Muscle layer of duodenum (tissue), 2 donors: ENCODE measurements around the gene PQBP1.
"Not testable (repeated sequence)": the region's sequence is repeated elsewhere in the genome, so short reads cannot be mapped to it uniquely, and the experiment has no call there.

Experiments
- H3K27ac ChIP-seq: one replicate; pipeline ENCODE4 v1.7.0; 2013; ENCODE audit warnings: mild to moderate bottlenecking, low read length
- H3K27me3 ChIP-seq: one replicate; pipeline ENCODE4 v1.7.0; 2013; ENCODE audit warnings: low read depth, mild to moderate bottlenecking, control low read depth, low read length
- H3K36me3 ChIP-seq, 2 donors: one replicate each; pipeline ENCODE4 v1.7.0; 2013; ENCODE audit warnings: low read length in 2 of 2, control low read depth in 1 of 2, mild to moderate bottlenecking in 1 of 2; ENCODE audit not compliant: insufficient read depth in 2 of 2, control insufficient read depth in 1 of 2
- H3K4me1 ChIP-seq, 2 donors: one replicate each; pipeline ENCODE4 v1.7.0; 2013; ENCODE audit warnings: low read length in 2 of 2, mild to moderate bottlenecking in 2 of 2, control low read depth in 1 of 2, moderate library complexity in 1 of 2; ENCODE audit not compliant: insufficient read depth in 2 of 2, control insufficient read depth in 1 of 2
- H3K4me3 ChIP-seq, 2 donors: one replicate each; pipeline ENCODE4 v1.7.0; 2013; ENCODE audit warnings: low read length in 2 of 2, low read depth in 1 of 2, mild to moderate bottlenecking in 1 of 2
- H3K9me3 ChIP-seq, 2 donors: one replicate each; pipeline ENCODE4 v1.7.0; 2013; ENCODE audit warnings: low read length in 2 of 2, control low read depth in 1 of 2, mild to moderate bottlenecking in 1 of 2; ENCODE audit not compliant: control insufficient read depth in 1 of 2
- donor health status: healthy.

PQBP1 gene

DNA sequence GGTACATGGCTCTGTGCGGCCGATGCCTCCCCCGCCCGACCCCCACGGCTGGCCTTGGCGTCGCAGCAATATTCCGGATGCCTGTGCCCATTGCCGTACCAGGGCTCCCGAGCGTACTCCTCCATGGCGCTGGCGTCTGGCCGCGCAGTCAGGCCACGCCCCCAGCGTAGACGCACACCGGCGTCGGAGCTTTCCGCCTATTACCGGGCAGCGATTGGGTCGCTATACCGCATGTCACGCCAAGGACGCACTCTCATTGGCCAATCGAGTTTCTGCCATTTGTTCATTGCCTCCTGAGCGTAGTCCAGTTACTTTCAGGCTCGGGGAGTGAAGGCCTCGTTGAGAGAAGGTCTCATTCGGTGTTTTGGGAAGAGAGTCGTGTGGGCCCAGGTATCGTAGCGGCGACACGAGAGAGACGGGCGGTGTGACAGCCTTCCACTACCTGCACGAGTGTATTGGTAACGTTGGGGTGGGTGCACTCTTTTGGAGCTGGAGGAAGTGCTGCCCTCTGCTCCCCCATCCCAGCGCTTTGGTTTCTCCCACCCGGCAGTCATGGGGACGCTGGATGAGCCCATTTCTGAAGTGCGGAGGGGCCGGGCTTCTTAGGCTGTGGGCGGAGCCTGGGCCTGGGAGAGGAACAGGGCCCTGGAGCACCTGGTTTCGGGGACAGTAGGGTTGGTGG is at the start of gene PQBP1, which contains the start of gene TIMM17B:
PQBP1 (plus strand) TSS at position 306 of the 682 bp plus-strand sequence. CDS start 580 bp downstream, outside the sequence.
TIMM17B (minus strand) TSS at position 144 of the 682 bp plus-strand sequence; CDS start at position 125, 19 bp downstream.
- peaks cover 0 to 30% of the 10 kb centered on the region in 2 donors for H3K36me3 ChIP-seq
- peaks cover 0 to 8% of the 10 kb centered on the region in 2 donors for H3K4me1 ChIP-seq
- peak within 1 kb of the TSS; percentile 91 for H3K27ac ChIP-seq
- peak within 1 kb of the TSS; percentile 70 to 80 for H3K4me3 ChIP-seq
- no peaks in the 10 kb centered on the region for H3K27me3 ChIP-seq
- no peaks in the 10 kb centered on the region for H3K9me3 ChIP-seq

DNA sequence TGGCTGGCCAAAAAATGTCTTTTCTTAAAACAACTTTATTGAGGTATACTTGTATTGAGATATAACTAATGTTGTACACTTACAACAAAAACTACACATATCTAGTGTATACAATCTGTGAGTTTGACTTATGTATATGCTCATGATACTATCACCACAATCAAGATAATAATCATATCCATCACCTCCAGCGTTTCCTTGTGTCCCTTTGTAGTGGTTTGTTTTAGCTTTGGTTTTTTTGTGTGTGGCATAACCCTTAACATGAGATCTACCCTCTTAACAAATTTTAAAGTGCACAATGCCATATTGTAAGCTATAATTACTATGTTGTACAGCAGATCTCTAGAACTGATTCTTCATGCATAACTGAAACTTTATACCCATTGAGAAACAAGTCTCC is 48.9 kb upstream of the PQBP1 start:
- Histone ChIP-seq H3K4me1 (no peaks in the 10 kb centered on the region), H3K36me3 (no peaks in the 10 kb centered on the region), H3K4me3 (no peak overlapping the region), H3K27ac (no peak overlapping the region), H3K9me3 (no peaks in the 10 kb centered on the region), H3K27me3 (no peaks in the 10 kb centered on the region)

GRCh38 chrX:48852857-48853256 is 44.9 kb upstream of the PQBP1 start:
- no peak overlapping the region for H3K4me3 ChIP-seq
- no peak overlapping the region for H3K27ac ChIP-seq
- H3K27me3 ChIP-seq = no peaks in the 10 kb centered on the region
- no peaks in the 10 kb centered on the region for H3K9me3 ChIP-seq
- H3K4me1 ChIP-seq = no peaks in the 10 kb centered on the region
- no peaks in the 10 kb centered on the region for H3K36me3 ChIP-seq

GRCh38 chrX:48853494-48853893 is 44.2 kb upstream of the PQBP1 start:
- H3K4me1 ChIP-seq, H3K9me3 ChIP-seq, H3K27me3 ChIP-seq, H3K4me3 ChIP-seq, H3K36me3 ChIP-seq, H3K27ac ChIP-seq: not testable (repeated sequence)

GRCh38 chrX:48854121-48854804 is 43.5 kb upstream of the PQBP1 start:
- H3K4me3 ChIP-seq = not testable (repeated sequence)

DNA sequence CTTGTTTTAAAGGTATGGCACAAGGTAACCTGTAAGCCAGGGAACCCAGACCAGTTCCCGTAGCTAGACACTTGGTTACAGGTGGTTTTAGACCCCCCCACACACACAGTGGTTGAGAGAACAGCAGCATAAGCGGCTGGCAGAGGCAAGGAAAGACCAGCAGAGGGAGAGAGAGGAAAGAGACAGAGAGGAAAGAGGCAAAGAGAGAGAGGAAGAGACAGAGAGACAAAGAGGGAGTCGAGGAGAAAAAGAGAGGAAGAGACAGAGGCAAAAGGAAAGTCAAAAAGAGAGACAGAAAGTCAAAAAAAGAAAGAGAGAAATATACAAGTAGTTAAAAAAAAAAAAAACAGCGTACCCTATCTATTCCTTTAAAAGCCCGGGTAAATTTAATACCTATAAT is 42.8 kb upstream of the PQBP1 start:
- Histone ChIP-seq H3K27ac (no peak overlapping the region), H3K27me3 (no peaks in the 10 kb centered on the region), H3K4me1 (no peaks in the 10 kb centered on the region), H3K36me3 (no peaks in the 10 kb centered on the region), H3K4me3 (no peak overlapping the region), H3K9me3 (no peaks in the 10 kb centered on the region)

More at GRCh38 chrX:48854121-48854804, 43.5 kb upstream of the PQBP1 start:
- H3K27ac ChIP-seq, H3K27me3 ChIP-seq, H3K36me3 ChIP-seq, H3K4me1 ChIP-seq, H3K9me3 ChIP-seq: not testable (repeated sequence)

DNA sequence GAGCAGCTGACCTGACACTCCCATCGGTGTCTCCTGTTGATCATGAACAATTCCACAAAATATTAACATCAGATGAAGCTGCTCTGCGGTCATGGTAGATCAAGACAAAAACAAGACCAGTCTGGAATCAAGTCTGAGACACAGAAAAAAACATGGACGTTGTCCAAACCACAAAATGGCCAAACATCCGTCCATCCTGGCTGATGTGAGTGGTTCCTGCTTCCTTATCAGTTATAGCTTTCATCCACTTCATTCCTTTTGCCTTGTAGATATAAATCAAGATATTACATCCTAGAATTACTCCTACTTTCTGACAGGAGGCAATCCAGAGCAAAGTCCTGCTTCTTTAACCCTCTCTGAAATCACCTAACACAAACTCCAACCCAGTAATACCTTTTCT is 33.5 kb upstream of the PQBP1 start:
- no peak overlapping the region for H3K27ac ChIP-seq
- no peaks in the 10 kb centered on the region for H3K36me3 ChIP-seq
- H3K27me3 ChIP-seq = no peaks in the 10 kb centered on the region
- H3K4me3 ChIP-seq = no peak overlapping the region
- no peaks in the 10 kb centered on the region for H3K9me3 ChIP-seq
- no peaks in the 10 kb centered on the region for H3K4me1 ChIP-seq

- not testable (repeated sequence) for H3K9me3 ChIP-seq, H3K36me3 ChIP-seq, H3K4me3 ChIP-seq, H3K4me1 ChIP-seq, H3K27ac ChIP-seq, H3K27me3 ChIP-seq
Observed at GRCh38 chrX:48872017-48872416, 25.7 kb upstream of the PQBP1 start.

DNA sequence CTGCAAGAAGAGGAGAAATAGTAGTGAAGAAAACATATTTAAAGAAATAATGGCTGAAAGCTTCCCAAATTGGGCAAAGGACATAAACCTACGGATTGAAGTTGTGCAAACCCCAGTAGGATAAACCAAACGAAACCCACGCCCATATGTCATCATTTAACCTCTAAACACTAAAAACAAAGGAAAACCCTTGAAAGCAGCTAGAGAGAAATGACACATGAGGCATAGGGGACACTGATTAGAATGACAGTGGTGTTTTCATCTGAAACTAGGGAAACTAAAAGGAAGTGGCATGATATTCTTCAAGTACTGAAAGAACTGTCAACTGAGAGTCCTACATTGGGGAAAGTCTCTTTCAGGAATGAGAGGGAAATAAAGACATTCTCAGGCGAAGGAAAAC is 20.8 kb upstream of the PQBP1 start:
- not testable (repeated sequence) for H3K4me1 ChIP-seq, H3K36me3 ChIP-seq, H3K27me3 ChIP-seq, H3K9me3 ChIP-seq, H3K27ac ChIP-seq, H3K4me3 ChIP-seq

- H3K36me3 ChIP-seq = no peaks in the 10 kb centered on the region
- no peaks in the 10 kb centered on the region for H3K27me3 ChIP-seq
- no peaks in the 10 kb centered on the region for H3K4me1 ChIP-seq
- no peaks in the 10 kb centered on the region for H3K9me3 ChIP-seq
- no peak overlapping the region for H3K4me3 ChIP-seq
- no peak overlapping the region for H3K27ac ChIP-seq
Observed at GRCh38 chrX:48883729-48884128, 14.0 kb upstream of the PQBP1 start.

DNA sequence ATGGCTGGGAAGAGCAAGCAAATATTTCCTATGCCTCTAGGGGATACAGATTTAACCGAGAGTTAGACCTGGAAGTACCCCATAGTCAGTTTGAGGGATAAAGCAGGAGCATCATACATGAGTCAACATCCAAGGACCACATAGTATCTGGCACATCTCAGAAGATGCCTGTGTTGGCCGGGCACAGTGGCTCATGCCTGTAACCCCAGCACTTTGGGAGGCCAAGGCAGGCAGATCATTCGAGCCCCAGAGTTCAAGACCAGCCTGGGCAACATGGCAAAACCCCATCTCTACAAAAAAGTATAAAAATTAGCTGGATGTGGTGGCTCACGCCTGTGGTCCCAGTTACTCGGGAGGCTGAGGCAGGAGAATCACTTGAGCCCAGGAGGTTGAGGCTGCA is 11.1 kb upstream of the PQBP1 start:
- H3K9me3 ChIP-seq, H3K4me3 ChIP-seq, H3K36me3 ChIP-seq, H3K4me1 ChIP-seq, H3K27ac ChIP-seq, H3K27me3 ChIP-seq: not testable (repeated sequence)
